HG03045 (cell line): ENCODE data around the gene STK16.
A peak's percentile ranks its signal among the peaks of the same experiment; 100 is the strongest.
"Not testable (repeated sequence)": the region's sequence is repeated elsewhere in the genome, so short reads cannot be mapped to it uniquely, and the experiment has no call there.

Experiments used
- ATAC-seq: cut with Tn5 transposase; IDR thresholded peaks from one replicate; pipeline ENCODE4 v1.9.1; 2021; ENCODE audit warnings: mild to moderate bottlenecking, moderate library complexity; ENCODE audit not compliant: unreplicated experiment

STK16 gene, protein sequence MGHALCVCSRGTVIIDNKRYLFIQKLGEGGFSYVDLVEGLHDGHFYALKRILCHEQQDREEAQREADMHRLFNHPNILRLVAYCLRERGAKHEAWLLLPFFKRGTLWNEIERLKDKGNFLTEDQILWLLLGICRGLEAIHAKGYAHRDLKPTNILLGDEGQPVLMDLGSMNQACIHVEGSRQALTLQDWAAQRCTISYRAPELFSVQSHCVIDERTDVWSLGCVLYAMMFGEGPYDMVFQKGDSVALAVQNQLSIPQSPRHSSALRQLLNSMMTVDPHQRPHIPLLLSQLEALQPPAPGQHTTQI

DNA sequence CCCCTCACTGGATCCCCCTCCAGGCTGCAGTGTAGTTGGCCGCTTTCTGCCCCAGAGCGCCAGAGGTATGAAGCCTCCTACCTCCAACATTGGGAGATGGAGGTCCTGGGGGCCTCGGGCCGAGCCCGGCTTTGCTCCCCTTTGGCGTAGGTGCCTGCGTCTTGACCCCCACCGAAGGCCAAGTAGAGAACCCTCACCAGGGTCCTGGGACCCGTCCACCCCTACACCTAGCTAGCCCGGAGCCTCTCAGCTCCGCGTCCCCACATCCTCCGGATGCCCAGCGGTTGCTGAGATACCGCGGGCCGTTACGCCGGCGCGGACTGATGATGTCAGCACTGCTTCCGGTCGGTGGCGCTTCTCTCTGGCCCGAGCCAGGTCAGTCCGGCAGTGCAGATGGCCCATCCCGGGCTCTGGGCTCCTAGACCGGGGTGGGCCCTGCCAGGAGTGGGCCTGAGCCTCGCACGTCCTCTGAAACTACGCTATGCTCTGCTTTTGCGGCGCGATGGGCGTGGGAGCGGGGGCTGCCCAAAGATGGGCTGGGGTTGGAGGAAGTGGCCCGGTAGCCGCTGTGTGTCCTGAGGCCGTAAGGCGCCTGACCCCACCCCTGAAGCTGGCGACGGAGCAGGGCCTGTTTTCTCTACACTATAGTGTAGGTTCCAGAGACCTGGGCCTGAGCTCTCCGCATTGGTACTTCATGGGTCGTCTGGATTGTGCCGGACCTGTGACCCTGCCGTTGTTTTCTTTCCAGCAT lies at the start of gene STK16, which contains the start of gene GLB1L:
TSS of gene STK16 (plus strand) at position 332 of the 751 bp plus-strand sequence. CDS start 521 bp downstream, outside the sequence.
TSS of gene GLB1L (minus strand) at position 297 of the 751 bp plus-strand sequence. CDS start 1,871 bp downstream, outside the sequence.
- peak; percentile 74 for ATAC-seq

DNA sequence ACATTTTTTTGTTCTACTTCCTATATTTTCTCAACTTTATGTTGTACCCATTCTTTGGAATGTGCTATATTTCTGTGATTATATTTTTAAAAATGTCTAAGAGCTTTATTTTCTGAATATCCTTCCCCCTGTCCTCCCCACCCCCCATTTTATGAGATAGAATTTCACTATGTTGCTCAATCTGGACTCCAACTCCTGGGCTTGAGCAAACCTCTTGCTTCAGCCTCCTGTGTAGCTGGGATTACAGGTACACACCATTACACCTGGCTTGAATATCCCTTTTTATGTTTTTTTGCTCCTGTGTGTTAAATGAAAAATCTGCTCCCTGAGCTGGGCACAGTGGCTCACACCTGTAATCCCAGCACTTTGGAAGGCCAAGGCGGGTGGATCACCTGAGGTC lies 47.9 kb upstream of the STK16 start:
- no peak for ATAC-seq

DNA sequence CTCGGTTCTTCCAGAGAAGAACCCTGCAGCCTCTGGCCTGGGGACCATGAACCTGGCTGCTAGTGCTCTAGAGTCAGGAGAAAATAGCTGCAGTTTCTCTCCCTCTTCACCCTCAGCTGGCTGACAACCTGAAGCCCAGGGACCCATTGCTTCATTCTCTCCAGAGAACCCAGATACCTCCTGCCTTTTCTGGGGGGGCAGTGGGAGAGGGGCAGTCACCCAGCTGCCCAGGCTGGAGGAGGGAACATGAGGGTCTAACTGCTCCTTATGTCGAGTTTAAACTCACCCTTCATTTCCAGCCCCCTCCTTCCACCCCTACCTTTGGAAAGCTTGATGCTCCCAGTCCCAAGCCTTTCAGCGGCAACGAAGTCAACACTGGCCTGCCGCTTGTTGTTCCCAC lies 46.3 kb upstream of the STK16 start:
- no peak for ATAC-seq

DNA sequence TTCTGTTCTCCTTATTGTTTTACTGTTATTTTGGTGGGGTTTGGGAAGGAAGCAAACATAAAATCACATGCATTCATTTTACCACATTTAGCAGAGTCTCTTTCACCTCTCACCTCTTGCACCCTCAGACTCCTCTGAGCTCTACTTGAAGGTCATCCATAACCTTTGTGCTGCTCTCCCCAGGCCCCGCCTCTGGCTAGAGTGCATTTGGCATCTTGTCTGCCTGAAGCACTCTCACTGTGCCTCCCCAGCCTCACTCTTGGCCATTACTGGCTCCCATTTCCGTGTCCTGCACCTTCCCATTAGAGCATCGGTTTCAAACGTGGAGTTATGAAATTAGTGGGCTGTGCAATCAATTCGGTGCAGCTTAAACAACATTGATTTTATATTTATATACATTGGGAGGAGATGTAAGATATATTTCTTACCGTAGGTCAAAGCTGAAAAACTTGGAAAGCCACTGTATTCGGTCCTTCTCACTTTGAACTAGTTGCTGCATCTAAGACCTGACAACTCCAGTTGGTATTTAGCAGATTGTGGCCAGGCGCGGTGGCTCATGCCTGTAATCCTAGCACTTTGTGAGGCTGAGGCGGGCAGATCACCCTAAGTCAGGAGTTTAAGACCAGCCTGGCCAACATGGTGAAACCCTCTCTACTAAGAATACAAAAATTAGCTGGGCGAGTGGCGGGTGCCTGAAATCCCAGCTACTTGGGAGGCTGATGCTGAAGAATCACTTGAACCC lies 45.6 kb upstream of the STK16 start:
- ATAC-seq, result no peak

DNA sequence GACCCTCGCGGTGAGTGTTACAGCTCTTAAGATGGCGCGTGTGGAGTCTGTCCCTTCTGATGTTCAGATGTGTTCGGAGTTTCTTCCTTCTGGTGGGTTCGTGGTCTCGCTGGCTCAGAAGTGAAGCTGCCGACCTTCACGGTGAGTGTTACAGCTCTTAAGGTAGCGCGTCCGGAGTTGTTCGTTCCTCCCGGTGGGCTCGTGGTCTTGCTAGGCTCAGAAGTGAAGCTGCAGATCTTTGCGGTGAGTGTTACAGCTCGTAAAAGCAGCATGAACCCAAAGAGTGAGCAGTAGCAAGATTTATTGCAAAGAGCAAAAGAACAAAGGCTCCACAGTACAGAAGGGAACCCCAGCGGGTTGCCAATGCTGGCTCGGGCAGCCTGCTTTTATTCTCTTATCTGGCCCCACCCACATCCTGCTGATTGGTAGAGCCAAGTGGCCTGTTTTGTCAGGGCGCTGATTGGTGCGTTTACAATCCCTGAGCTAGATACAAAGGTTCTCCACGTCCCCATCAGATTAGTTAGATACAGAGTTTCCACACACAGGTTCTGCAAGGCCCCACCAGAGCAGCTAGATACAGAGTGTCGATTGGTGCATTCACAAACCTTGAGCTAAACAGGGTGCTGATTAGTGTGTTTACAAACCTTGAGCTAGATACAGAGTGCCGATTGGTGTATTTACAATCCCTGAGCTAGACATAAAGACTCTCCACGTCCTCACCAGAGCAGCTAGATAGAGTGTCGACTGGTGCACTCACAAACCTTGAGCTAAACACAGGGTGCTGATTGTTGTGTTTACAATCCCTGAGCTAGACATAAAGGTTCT lies 44.6 kb upstream of the STK16 start:
- not testable (repeated sequence) for ATAC-seq

DNA sequence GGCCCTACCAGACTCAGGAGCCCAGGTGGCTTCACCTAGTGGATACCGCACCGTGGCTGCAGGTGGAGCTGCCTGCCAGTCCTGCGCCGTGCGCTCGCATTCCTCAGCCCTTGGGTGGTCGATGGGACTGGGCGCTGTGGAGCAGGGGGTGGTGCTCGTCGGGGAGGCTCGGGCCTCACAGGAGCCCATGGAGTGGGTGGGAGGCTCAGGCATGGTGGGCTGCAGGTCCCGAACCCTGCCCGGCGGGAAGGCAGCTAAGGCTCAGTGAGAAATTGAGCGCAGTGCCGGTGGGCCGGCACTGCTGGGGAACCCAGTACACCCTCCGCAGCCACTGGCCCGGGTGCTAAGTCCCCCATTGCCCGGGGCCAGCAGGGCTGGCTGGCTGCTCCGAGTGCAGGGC lies 43.9 kb upstream of the STK16 start:
- ATAC-seq, result not testable (repeated sequence)

DNA sequence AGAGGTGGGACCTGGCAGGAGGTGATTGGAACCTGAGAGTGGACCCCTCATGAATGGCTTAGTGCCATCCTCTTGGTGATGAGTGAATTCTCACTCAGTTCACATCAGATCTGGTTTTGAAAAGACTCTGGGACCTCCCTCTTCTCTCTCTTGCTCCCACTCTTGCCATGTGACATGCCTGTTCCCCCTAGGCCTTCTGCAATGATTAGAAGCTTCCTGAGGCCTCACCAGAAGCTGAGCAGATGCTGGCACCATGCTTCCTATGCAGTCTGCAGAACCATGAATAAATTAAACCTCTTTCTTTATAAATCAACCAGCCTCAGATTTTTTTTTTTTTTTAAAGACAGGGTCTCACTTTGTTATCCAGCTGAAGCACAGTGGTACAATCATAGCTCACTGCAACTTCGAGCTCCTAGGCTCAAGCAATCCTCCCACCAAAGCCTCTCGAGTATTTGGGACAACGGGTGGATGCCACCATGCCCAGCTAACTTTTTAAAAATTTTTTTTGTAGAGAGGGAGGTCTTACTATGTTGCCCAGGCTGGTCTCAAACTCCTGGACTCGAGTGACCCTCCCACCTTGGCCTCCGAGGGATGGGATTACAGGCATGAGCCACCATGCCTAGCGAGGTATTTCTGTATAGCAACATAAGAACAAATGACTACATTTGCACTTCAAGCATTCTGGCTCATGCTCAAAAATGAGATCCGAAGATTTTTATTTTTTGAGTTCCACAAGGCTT lies 40.7 kb upstream of the STK16 start:
- ATAC-seq, result no peak

DNA sequence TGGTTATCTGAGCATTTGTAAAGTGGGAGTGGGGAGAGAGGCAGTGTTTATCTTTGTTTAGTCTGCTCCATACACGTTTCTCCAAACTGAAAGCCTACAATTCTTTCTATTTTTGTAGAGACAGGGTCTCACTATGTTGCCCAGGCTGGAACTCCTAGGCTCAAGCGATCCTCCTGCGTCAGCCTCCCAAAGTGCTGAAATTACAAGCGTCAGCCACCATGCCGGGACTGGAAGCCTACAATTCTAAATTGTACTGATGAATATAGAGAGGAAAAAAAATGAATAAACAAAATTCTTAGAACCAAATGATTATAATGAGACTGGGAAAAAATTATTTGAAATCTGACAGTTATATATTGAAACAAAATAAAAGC lies 40.1 kb upstream of the STK16 start:
- no peak for ATAC-seq

DNA sequence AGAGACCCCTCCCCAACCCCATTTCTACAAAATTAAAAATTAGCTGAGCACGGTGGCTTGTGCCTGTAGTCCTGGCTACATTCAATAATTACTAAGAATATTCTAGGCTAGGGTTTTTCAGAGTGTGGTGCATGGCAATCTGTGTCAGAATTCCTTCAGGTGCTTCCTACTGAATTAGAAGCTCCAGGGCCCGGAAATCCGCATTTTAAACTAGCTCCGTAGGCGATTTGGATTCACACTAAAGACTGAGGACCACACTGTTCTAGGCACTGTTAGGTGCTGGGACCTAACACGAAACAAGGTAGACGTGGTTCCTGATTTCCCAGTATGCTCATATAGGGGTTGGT lies 39.3 kb upstream of the STK16 start:
- ATAC-seq, result no peak

DNA sequence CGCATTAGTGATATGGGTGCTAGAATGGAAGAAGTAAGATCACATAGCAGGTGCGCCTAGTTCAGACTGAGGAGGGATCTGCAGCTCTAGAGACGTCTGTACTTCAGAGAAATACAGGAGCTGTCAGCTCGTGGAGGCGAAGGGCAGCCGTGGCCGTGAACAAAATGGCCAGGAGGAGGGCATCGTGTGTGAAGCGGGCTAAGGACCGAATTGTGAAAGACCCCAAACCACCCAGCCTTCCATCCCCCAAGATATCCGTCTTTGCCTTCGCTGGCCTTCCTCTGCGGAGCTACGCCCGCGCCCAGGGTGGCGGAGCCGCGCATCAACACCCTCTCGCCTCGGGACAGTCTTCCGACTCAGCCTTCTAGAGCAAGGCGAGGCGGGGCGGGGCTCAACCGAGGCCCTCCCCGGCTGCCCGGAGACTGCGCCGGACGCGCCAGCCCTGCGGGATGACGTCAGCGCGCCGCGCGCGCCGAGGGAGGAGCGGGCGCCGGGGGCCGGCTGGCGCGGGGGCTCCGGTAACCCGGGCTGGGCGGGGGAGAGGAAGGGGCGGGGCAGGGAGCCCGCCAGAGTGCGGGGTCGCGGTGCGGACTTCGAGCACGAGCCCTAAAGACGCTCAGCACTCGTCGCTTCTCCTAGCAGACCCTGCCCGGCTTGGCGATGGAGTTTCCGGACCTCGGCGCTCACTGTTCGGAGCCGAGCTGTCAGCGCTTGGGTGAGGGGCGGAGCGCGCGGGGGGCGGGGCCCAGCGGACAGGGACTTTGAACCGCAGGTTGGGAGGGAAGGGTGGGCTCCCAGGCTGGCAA lies 38.7 kb upstream of the STK16 start, which contains the start of gene ZFAND2B:
TSS of gene ZFAND2B (plus strand) at position 455 of the 806 bp plus-strand sequence. CDS start at position 661, 206 bp downstream.
- ATAC-seq, result peak; percentile 96

DNA sequence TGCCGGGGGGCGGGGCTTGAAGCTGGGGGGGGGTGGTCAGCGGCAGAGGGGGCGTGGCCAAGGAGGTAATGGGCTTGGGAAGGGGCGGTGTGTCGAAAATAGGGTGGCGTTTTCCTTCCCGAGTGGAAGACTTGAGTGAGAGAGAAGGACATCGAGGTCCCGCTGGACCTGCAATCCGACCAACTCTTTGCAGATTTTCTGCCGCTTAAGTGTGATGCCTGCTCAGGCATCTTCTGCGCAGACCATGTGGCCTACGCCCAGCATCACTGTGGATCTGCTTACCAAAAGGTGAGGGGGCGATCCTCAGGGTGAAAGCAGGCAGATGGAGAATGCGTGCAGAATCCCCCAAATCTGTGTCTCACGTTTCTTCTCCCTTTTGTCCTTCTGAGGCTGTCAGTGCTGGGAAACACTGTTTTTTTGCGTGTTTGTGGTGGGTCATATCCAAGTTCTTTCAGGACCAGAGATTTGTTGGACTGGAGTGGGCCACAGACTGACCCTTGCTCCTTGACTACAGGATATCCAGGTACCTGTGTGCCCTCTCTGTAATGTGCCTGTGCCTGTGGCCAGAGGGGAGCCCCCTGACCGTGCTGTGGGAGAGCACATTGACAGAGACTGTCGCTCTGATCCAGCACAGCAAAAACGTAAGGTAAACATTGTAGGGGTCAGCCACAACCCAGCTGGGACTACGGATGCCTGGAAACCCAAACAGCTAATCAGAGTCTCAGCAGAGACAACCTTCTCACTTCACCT lies 38.0 kb upstream of the STK16 start:
- ATAC-seq, result no peak

DNA sequence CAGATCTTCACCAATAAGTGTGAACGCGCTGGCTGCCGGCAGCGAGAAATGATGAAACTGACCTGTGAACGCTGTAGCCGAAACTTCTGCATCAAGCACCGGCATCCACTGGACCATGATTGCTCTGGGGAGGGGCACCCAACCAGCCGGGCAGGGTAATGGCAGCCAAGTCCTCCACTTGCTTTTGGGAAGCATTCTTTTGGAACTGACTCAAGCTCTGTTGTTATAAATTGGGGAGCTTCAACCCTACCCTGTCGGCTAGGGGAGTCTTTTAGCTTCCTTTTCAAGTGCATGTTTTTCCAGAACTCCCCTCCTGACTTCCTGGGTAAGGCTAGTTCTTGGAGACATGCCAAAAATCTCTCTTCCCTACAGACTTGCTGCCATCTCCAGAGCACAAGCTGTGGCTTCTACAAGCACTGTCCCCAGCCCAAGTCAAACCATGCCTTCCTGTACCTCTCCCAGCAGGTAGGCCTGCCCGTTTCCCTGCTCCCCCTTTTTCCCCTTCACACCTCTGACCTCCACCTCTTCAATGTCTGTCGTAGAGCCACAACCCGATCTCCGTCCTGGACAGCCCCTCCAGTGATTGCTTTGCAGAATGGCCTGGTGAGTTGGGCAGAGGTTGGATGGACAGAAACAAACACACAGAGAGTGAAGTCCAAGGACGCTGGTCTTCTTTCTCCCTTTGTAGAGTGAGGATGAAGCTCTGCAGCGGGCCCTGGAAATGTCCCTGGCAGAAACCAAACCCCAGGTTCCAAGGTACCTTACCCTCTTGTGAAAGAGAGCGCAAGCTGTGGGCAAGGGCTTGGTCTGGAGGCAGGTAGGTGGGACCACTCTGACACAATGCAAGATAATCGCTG lies 37.2 kb upstream of the STK16 start:
- no peak for ATAC-seq

DNA sequence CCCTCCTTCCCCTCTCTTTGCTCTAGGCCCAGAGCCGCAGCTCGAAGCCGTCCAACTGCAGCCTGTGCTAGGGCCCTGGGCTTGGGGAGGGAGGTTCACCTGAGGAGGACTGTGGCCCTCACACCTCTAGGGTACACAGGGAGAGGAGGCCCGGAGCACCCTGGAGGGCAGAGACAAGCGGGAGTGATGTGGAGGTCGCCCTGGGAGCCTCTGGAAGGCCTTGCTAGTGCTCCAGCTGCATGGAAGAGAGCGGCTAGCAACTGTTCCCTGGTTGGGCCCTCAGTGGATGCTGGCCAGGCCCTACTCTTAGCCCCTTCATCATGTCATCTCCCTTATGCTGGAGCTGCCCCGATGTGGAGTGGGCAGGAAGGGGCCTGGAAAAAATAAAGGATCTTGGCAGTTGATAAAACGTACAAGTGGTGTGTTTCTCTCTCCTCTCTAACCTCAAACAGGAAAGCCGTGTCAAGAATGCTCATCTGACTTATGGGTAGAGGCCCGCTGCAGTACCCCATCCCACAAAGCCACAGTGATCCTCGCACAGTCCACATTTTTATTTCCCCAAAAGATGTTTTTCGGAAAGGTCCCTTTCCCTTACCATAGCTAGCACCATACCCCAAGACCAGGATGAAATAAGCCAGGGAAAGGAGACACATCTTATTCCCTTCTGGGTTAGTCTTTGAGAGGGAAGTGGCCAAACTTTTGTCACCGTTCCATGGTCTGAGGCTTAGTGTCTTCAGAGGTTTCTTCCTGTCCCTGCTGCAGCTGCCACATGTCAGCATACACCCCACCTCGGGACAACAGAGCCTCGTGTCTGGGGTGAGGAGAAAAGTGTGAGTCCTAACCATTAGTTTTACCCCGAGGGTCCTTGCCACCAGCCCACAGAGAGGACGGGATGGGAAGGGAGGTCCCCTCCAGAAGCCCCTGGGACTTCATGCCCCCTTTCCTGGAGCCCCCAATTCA lies 35.8 kb upstream of the STK16 start:
- ATAC-seq, result no peak

DNA sequence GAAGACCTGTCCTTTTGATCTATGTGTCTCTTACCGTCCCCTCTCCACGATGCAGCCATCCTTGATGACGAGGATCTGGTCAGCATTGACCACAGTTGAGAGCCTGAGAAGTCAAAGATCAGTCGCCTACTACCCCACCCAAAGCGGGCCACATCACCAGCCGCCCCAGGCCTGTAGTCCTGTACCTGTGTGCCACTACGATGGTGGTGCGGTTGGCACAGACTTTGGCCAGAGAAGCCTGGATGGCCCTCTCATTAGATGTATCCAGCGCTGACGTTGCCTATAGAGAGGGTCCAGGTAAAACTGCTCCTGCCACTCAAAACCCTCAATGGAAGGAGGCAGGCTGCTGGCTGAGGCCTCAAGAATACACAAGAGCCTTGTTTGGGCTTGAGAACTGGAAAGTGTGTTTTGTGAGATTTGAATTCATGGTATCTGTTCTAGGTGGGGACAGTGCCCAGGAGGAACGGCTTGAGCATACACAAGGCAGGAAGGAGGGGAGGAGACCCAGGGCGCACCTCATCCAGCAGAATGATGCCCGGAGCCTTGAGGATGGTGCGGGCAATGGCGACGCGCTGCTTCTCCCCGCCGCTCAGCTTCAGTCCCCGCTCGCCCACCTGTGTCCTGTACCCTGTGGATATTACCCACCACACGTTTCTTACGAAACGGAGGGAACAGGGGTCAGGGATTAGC lies 34.9 kb upstream of the STK16 start:
- no peak for ATAC-seq

DNA sequence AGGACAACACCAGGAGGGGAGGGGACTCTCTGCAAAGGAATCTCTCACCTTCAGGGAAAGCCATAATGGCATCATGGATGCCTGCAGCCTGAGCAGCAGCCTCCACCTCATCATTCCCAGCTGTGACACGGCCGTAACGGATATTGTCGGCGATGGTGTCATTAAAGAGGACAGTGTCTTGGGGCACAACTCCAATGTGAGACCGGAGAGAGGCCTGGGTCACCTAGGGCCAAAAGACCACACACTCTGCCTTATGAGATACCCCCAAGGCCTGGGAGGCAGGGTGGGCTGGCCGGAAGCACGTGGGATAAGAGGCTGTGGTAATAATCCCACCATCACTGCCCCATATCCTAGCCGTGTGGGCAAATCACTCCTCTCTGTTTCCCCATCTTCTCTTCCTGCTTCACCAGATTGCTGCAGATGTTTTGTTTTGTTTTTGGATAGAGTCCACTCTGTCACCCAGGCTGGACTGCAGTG lies 34.4 kb upstream of the STK16 start:
- ATAC-seq, result no peak

DNA sequence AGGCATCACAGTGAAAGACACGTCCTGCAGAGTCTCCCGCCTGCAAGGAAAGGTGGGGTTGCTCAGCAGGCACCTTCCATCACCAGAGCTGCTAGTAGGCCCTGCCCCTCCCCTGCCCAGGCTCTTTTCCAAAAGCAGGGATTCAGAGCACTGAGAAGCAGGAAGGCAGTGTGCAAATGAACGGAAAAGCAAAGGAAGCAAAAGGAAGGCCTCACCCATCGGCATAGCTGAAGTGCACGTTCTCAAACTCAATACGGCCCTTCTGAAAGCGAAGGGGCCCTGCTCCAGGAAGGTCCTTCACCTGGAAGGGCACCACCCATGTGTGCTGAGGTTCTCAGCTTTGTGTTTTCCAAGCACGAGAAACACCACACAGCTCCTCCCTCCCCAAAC lies 32.3 kb upstream of the STK16 start:
- no peak for ATAC-seq
